H9 (cell line): ENCODE data around the gene RUNDC3A. TPM values are rescaled to one million over a fixed set of nuclear protein-coding genes. Genes with fewer than 3 reads are reported as not detected.
"Not testable (repeated sequence)": the region's sequence is repeated elsewhere in the genome, so short reads cannot be mapped to it uniquely, and the experiment has no call there.

Experiments
- DNase-seq: peaks from one replicate; pipeline ENCODE4 v3.0.0-alpha.2; 2017
- H2AFZ ChIP-seq: one replicate; pipeline ENCODE4 v1.6.1; 2013; ENCODE audit warnings: mild to moderate bottlenecking, low read length, control low read depth, moderate library complexity
- H2AK5ac ChIP-seq: 2 replicates; pipeline ENCODE4 v1.6.1; 2013; ENCODE audit warnings: low read length, control low read depth, mixed read lengths; ENCODE audit not compliant: insufficient read length
- H2BK120ac ChIP-seq: one replicate; pipeline ENCODE4 v1.6.1; 2013; ENCODE audit warnings: low read depth, mild to moderate bottlenecking, low read length, control low read depth, inconsistent platforms; ENCODE audit not compliant: poor library complexity, severe bottlenecking
- H2BK12ac ChIP-seq: 2 replicates; pipeline ENCODE4 v1.6.1; 2013; ENCODE audit warnings: low read length, control low read depth, mixed read lengths, low read depth; ENCODE audit not compliant: insufficient read length
- H2BK15ac ChIP-seq: 2 replicates; pipeline ENCODE4 v1.6.1; 2013; ENCODE audit warnings: low read depth, low read length, control low read depth
- H2BK20ac ChIP-seq: one replicate; pipeline ENCODE4 v1.6.1; 2013; ENCODE audit warnings: low read depth, mild to moderate bottlenecking, low read length, control low read depth, inconsistent platforms; ENCODE audit not compliant: poor library complexity, severe bottlenecking
- H2BK5ac ChIP-seq: 2 replicates; pipeline ENCODE4 v1.6.1; 2013; ENCODE audit warnings: low read length, control low read depth, mixed read lengths; ENCODE audit not compliant: insufficient read length
- H3K14ac ChIP-seq: 2 replicates; pipeline ENCODE4 v1.6.1; 2013; ENCODE audit warnings: low read length, control low read depth; ENCODE audit not compliant: insufficient read depth
- H3K18ac ChIP-seq: 2 replicates; pipeline ENCODE4 v1.6.1; 2013; ENCODE audit warnings: low read depth, mild to moderate bottlenecking, mixed read lengths, low read length, control low read depth; ENCODE audit not compliant: insufficient read length
- H3K23ac ChIP-seq: 2 replicates; pipeline ENCODE4 v1.6.1; 2013; ENCODE audit warnings: low read length, control low read depth, mixed read lengths, low read depth; ENCODE audit not compliant: insufficient read length
- H3K23me2 ChIP-seq: 2 replicates; pipeline ENCODE4 v1.6.1; 2013; ENCODE audit warnings: low read depth, mild to moderate bottlenecking, mixed read lengths, low read length, control low read depth; ENCODE audit not compliant: insufficient read length, poor library complexity, severe bottlenecking
- H3K27ac ChIP-seq: 2 replicates; pipeline ENCODE4 v1.5.1; 2013; ENCODE audit warnings: low read length, control low read depth, mixed read lengths, low read depth; ENCODE audit not compliant: insufficient read length
- H3K27me3 ChIP-seq: 2 replicates; pipeline ENCODE4 v1.6.1; 2013; ENCODE audit warnings: low read length, control low read depth, inconsistent platforms; ENCODE audit not compliant: insufficient read depth
- H3K4ac ChIP-seq: 2 replicates; pipeline ENCODE4 v1.6.1; 2013; ENCODE audit warnings: low read depth, mild to moderate bottlenecking, control low read depth, inconsistent platforms, low read length, moderate library complexity
- H3K4me1 ChIP-seq: 2 replicates; pipeline ENCODE4 v1.6.1; 2013; ENCODE audit warnings: low read length, control low read depth, inconsistent platforms; ENCODE audit not compliant: insufficient read depth
- H3K4me2 ChIP-seq: 2 replicates; pipeline ENCODE4 v1.6.1; 2013; ENCODE audit warnings: low read length, control low read depth, mixed read lengths; ENCODE audit not compliant: insufficient read length, insufficient read depth
- H3K56ac ChIP-seq: 2 replicates; pipeline ENCODE4 v1.6.1; 2013; ENCODE audit warnings: low read depth, mild to moderate bottlenecking, mixed read lengths, low read length, control low read depth; ENCODE audit not compliant: insufficient read length
- H3K79me1 ChIP-seq: 2 replicates; pipeline ENCODE4 v1.6.1; 2013; ENCODE audit warnings: low read depth, mild to moderate bottlenecking, moderate library complexity, low read length, control low read depth, inconsistent platforms; ENCODE audit not compliant: insufficient read depth, poor library complexity, severe bottlenecking
- H3K79me2 ChIP-seq: 2 replicates; pipeline ENCODE4 v1.6.1; 2013; ENCODE audit warnings: low read length, control low read depth, inconsistent platforms; ENCODE audit not compliant: insufficient read depth
- H3K9ac ChIP-seq: 2 replicates; pipeline ENCODE4 v1.6.1; 2013; ENCODE audit warnings: low read length, control low read depth, mixed read lengths; ENCODE audit not compliant: insufficient read length; ENCODE audit errors: extremely low read depth
- H3K9me3 ChIP-seq: one replicate; pipeline ENCODE4 v1.6.1; 2013; ENCODE audit warnings: low read depth, low read length, inconsistent platforms; ENCODE audit not compliant: control insufficient read depth
- H3T11ph ChIP-seq: one replicate; pipeline ENCODE4 v1.6.1; 2013; ENCODE audit warnings: mild to moderate bottlenecking, low read length, control low read depth, inconsistent platforms
- H4K20me1 ChIP-seq: one replicate; pipeline ENCODE4 v1.6.1; 2013; ENCODE audit not compliant: control insufficient read depth, insufficient read length, insufficient read depth
- H4K5ac ChIP-seq: 2 replicates; pipeline ENCODE4 v1.6.1; 2013; ENCODE audit warnings: low read depth, mild to moderate bottlenecking, mixed read lengths, low read length, control low read depth; ENCODE audit not compliant: insufficient read length
- H4K8ac ChIP-seq: replicated peaks from 2 replicates; pipeline ENCODE4 v1.6.1; 2013; ENCODE audit warnings: low read length, control low read depth, mixed read lengths, low read depth; ENCODE audit not compliant: insufficient read length
- H4K91ac ChIP-seq: 2 replicates; pipeline ENCODE4 v1.6.1; 2013; ENCODE audit warnings: low read depth, mild to moderate bottlenecking, moderate library complexity, mixed read lengths, low read length, control low read depth; ENCODE audit not compliant: insufficient read length
- H3K27ac Mint-ChIP-seq, 3 experiments: 2 replicates in 2 of 3; 3 replicates in 1 of 3; pipeline ENCODE4 v1.8.0; 2020 to 2021; ENCODE audit warnings: mixed read lengths in 3 of 3, mild to moderate bottlenecking in 1 of 3, moderate library complexity in 1 of 3
- H3K27me3 Mint-ChIP-seq: 2 replicates; pipeline ENCODE4 v1.8.0; 2021; ENCODE audit warnings: low read depth, mild to moderate bottlenecking, moderate library complexity, mixed read lengths
- H3K36me3 Mint-ChIP-seq, 3 experiments: 2 replicates in 2 of 3; 3 replicates in 1 of 3; pipeline ENCODE4 v1.8.0; 2020 to 2021; ENCODE audit warnings: low read depth in 3 of 3, mixed read lengths in 3 of 3; ENCODE audit not compliant: insufficient read depth in 1 of 3
- H3K4me1 Mint-ChIP-seq, 2 experiments: 2 replicates each; pipeline ENCODE4 v1.8.0; 2020; ENCODE audit warnings: mixed read lengths in 2 of 2
- H3K4me3 Mint-ChIP-seq, 2 experiments: 2 replicates in 1 of 2; 3 replicates in 1 of 2; pipeline ENCODE4 v1.8.0; 2020 to 2021; ENCODE audit warnings: mild to moderate bottlenecking in 2 of 2, mixed read lengths in 2 of 2, moderate library complexity in 1 of 2
- H3K9me3 Mint-ChIP-seq, 2 experiments: 2 replicates in 1 of 2; 3 replicates in 1 of 2; pipeline ENCODE4 v1.8.0; 2020; ENCODE audit warnings: mild to moderate bottlenecking in 2 of 2, mixed read lengths in 2 of 2, moderate library complexity in 1 of 2
- CTCF ChIP-seq: fragments of 200-600 bp; sonication (generic); conservative IDR thresholded peaks from 3 replicates; pipeline ENCODE4 v1.8.0; 2021; ENCODE audit warnings: antibody characterized with exemption, mild to moderate bottlenecking
- WGBS: extraction: QIAGEN DNeasy Blood & Tissue Kit; methylation state at CpG from one replicate; pipeline ENCODE4 v1.1.7; 2013; ENCODE audit warnings: missing lambda C conversion rate, low lambda C conversion rate, mixed read lengths; ENCODE audit not compliant: insufficient read length; ENCODE audit errors: extremely low coverage; 5-methylcytosine and 5-hydroxymethylcytosine counted together
- total RNA-seq: library from RNA; stranded (reverse); gene quantifications from 2 replicates; pipeline ENCODE4 v1.2.1, GENCODE V29; 2021

RUNDC3A gene
- total RNA-seq, 1 experiment from 2014 or later: 3.8 TPM

DNA sequence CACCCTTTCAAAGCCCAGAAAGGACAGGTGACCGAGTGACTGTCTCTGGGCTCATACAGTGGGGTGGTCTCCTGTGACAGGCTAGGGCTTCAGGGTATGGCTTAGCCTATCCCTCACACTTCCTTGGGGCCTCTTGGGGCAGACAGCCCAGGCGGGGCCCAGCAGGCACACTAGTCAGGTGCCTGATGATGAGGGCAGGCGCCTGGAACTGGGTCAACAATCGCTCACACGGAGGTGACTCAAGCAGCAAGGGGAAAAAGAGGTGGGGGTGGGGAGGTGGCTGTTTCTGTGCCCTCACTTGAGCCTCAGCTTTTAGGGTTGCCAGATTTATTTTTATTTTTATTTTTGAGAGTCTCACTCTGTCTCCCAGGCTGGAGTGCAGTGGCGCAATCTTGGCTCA is 30.3 kb downstream of the RUNDC3A start:
- Histone ChIP-seq H2BK20ac (no peak overlapping the region), H3K9ac (no peak overlapping the region), H3K18ac (no peak overlapping the region), H3K79me1 (no peaks in the 10 kb centered on the region), H2BK5ac (no peak overlapping the region), H3K14ac (no peak overlapping the region), H4K91ac (no peak overlapping the region), H2BK12ac (no peak overlapping the region), H3K9me3 (no peaks in the 10 kb centered on the region), H3K23ac (no peak overlapping the region), H2AK5ac (no peak overlapping the region), H2AFZ (no peak overlapping the region), H2BK15ac (no peak overlapping the region), H3T11ph (no peak overlapping the region), H4K5ac (no peak overlapping the region), H3K23me2 (no peaks in the 10 kb centered on the region), H3K4me2 (no peak overlapping the region), H4K20me1 (no peaks in the 10 kb centered on the region), H3K4ac (no peak overlapping the region), H3K4me1 (no peaks in the 10 kb centered on the region), H3K27ac (no peak overlapping the region), H2BK120ac (no peak overlapping the region), H3K56ac (no peak overlapping the region), H3K27me3 (no peaks in the 10 kb centered on the region), H3K79me2 (no peaks in the 10 kb centered on the region), H4K8ac (no peak overlapping the region)
- H3K4me1 Mint-ChIP-seq: peaks cover 9% of the 10 kb centered on the region in 2 experiments
- WGBS: no CpG with 5 or more reads among the region's 6 CpGs
- no peak for TF ChIP-seq CTCF
- DNase-seq: peak; percentile 33
- no peak overlapping the region for H3K27ac Mint-ChIP-seq
- H3K36me3 Mint-ChIP-seq: no peaks in the 10 kb centered on the region
- peaks cover 29% of the 10 kb centered on the region for H3K27me3 Mint-ChIP-seq
- H3K9me3 Mint-ChIP-seq: no peaks in the 10 kb centered on the region
- no peak overlapping the region for H3K4me3 Mint-ChIP-seq

GRCh38 chr17:44340553-44340952 is 32.2 kb downstream of the RUNDC3A start:
- not testable (repeated sequence) for H4K91ac ChIP-seq, DNase-seq, H3K9me3 Mint-ChIP-seq, H3K14ac ChIP-seq, H3K36me3 Mint-ChIP-seq, H2AFZ ChIP-seq, H3K79me2 ChIP-seq, H4K8ac ChIP-seq, H2BK12ac ChIP-seq, H4K20me1 ChIP-seq, H3K27ac ChIP-seq, H3K9ac ChIP-seq, H3K79me1 ChIP-seq, H3K4ac ChIP-seq, H3K27me3 ChIP-seq, H3K27ac Mint-ChIP-seq, H3K4me1 Mint-ChIP-seq, H2BK20ac ChIP-seq, H3K4me1 ChIP-seq, H3K4me3 Mint-ChIP-seq, H2BK15ac ChIP-seq, H3T11ph ChIP-seq, H4K5ac ChIP-seq, H3K18ac ChIP-seq, H3K9me3 ChIP-seq, H3K4me2 ChIP-seq, H2AK5ac ChIP-seq, H2BK120ac ChIP-seq, H3K23me2 ChIP-seq, H3K23ac ChIP-seq, H3K56ac ChIP-seq, H2BK5ac ChIP-seq
- H3K27me3 Mint-ChIP-seq: peaks cover 35% of the 10 kb centered on the region
- WGBS: no CpG with 5 or more reads among the region's 5 CpGs
